SK-N-SH treated with all-trans-retinoic acid at 6 μM for 48 hours (cell line): ENCODE results near the gene PSD2.

Experiments used
- ATAC-seq: fragments of 200-7000 bp; cut with Tn5 transposase; 3 replicates; pipeline ENCODE4 v1.9.1; 2020; ENCODE audit warnings: mild to moderate bottlenecking, moderate library complexity
- ARNTL ChIP-seq: fragments of 450-650 bp; formaldehyde crosslinking; IDR thresholded peaks from 2 replicates; pipeline ENCODE4 v1.5.0; 2020; ENCODE audit warnings: low read depth, mild to moderate bottlenecking, moderate library complexity, borderline replicate concordance
- BACH2 ChIP-seq: fragments of 250-450 bp; sonication (Bioruptor Pico); IDR thresholded peaks from 2 replicates; pipeline ENCODE4 v1.9.0; 2021; ENCODE audit warnings: mild to moderate bottlenecking, borderline replicate concordance
- CREB5 ChIP-seq: fragments of 250-450 bp; sonication (Bioruptor Pico); IDR thresholded peaks from 2 replicates; pipeline ENCODE4 v1.5.1; 2020; ENCODE audit warnings: low read depth, mild to moderate bottlenecking, moderate library complexity
- CSDC2 ChIP-seq: fragments of 250-450 bp; sonication (Bioruptor Pico); IDR thresholded peaks from 2 replicates; pipeline ENCODE4 v1.5.0; 2020; ENCODE audit warnings: mild to moderate bottlenecking, moderate library complexity
- ESRRG ChIP-seq: fragments of 250-450 bp; sonication (Bioruptor Pico); IDR thresholded peaks from 2 replicates; pipeline ENCODE4 v1.6.1; 2021; ENCODE audit warnings: mild to moderate bottlenecking
- ISL1 ChIP-seq: fragments of 250-450 bp; sonication (Bioruptor Pico); IDR thresholded peaks from 2 replicates; pipeline ENCODE4 v2.1.2; 2022; ENCODE audit warnings: mild to moderate bottlenecking, moderate library complexity
- OSR1 ChIP-seq: fragments of 250-450 bp; sonication (Bioruptor Pico); IDR thresholded peaks from 2 replicates; pipeline ENCODE4 v1.8.0; 2022; ENCODE audit warnings: moderate library complexity, mild to moderate bottlenecking, inconsistent platforms
- POU6F1 ChIP-seq: fragments of 250-450 bp; sonication (Bioruptor Pico); IDR thresholded peaks from 2 replicates; pipeline ENCODE4 v1.8.0; 2021; ENCODE audit warnings: low read depth, mild to moderate bottlenecking, moderate library complexity, borderline replicate concordance
- PPARA ChIP-seq: fragments of 250-450 bp; sonication (Bioruptor Pico); IDR thresholded peaks from 2 replicates; pipeline ENCODE4 v1.5.0; 2020; ENCODE audit warnings: mild to moderate bottlenecking, borderline replicate concordance
- RARB ChIP-seq: fragments of 250-450 bp; sonication (Bioruptor Pico); IDR thresholded peaks from 2 replicates; pipeline ENCODE4 v1.8.0; 2021; ENCODE audit warnings: mild to moderate bottlenecking, moderate library complexity
- SNAI2 ChIP-seq: fragments of 250-450 bp; sonication (Bioruptor Pico); IDR thresholded peaks from 2 replicates; pipeline ENCODE4 v1.5.0; 2020; ENCODE audit warnings: mild to moderate bottlenecking, moderate library complexity
- TCF4 ChIP-seq: fragments of 250-450 bp; sonication (Bioruptor Pico); IDR thresholded peaks from 2 replicates; pipeline ENCODE4 v1.8.0; 2021; ENCODE audit warnings: mild to moderate bottlenecking, moderate library complexity, borderline replicate concordance
- TOX ChIP-seq: fragments of 250-450 bp; sonication (Bioruptor Pico); IDR thresholded peaks from 2 replicates; pipeline ENCODE4 v1.8.0; 2021; ENCODE audit warnings: mild to moderate bottlenecking, moderate library complexity, borderline replicate concordance
- TSHZ2 ChIP-seq: fragments of 250-450 bp; sonication (Bioruptor Pico); IDR thresholded peaks from 2 replicates; pipeline ENCODE4 v1.5.0; 2020; ENCODE audit warnings: mild to moderate bottlenecking, moderate library complexity
- ZC3H10 ChIP-seq: fragments of 250-450 bp; sonication (Bioruptor Pico); IDR thresholded peaks from 2 replicates; pipeline ENCODE4 v1.5.1; 2021; ENCODE audit warnings: mild to moderate bottlenecking, moderate library complexity
- ZFP3 ChIP-seq: fragments of 250-450 bp; sonication (Bioruptor Pico); IDR thresholded peaks from 2 replicates; pipeline ENCODE4 v1.5.0; 2020; ENCODE audit warnings: mild to moderate bottlenecking, moderate library complexity
- ZFP30 ChIP-seq: fragments of 450-650 bp; formaldehyde crosslinking; IDR thresholded peaks from 2 replicates; pipeline ENCODE4 v1.5.0; 2022; ENCODE audit warnings: mild to moderate bottlenecking, moderate library complexity
- ZNF565 ChIP-seq: fragments of 450-650 bp; formaldehyde crosslinking; conservative IDR thresholded peaks from 2 replicates; pipeline ENCODE4 v1.5.0; 2020; ENCODE audit warnings: low read depth, mild to moderate bottlenecking, moderate library complexity
- ZNF70 ChIP-seq: fragments of 450-650 bp; formaldehyde crosslinking; IDR thresholded peaks from 2 replicates; pipeline ENCODE4 v1.5.0; 2020; ENCODE audit warnings: mild to moderate bottlenecking, moderate library complexity
- ZNF8 ChIP-seq: fragments of 450-650 bp; formaldehyde crosslinking; IDR thresholded peaks from 2 replicates; pipeline ENCODE4 v1.5.0; 2020; ENCODE audit warnings: mild to moderate bottlenecking, moderate library complexity
- TF ChIP-seq, protein P1 (sequence below): fragments of 250-450 bp; sonication (Bioruptor Pico); IDR thresholded peaks from 2 replicates; pipeline ENCODE4 v1.5.1; 2021; ENCODE audit warnings: mild to moderate bottlenecking, moderate library complexity

The PSD2 gene

DNA sequence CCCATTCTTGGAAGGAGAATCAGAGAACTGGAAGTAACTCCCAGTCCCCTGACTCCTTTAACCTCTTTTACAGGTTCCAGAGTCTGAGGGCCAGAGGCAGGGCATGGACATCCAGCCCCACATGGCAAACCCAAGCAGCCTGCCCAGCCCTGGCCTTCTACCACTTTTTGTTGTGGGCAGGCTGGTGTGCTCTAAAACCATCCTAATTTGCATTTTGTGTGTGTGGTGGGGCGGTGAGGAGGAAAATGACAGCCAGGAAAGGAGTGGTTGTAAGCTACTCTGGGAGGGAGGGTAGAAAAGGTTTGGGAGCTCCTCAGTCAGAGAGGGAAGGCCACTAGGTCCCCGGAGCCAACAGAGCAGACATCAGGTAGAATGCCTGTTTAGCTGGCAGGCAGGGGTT lies 90.6 kb downstream of the PSD2 start:
- TF ChIP-seq ZNF565 (CRISPR knock-in tag), result no peak
- TF ChIP-seq CREB5 (CRISPR knock-in tag), result no peak
- no peak for TF ChIP-seq ZNF8 (CRISPR knock-in tag)
- TF ChIP-seq, protein P1, sequence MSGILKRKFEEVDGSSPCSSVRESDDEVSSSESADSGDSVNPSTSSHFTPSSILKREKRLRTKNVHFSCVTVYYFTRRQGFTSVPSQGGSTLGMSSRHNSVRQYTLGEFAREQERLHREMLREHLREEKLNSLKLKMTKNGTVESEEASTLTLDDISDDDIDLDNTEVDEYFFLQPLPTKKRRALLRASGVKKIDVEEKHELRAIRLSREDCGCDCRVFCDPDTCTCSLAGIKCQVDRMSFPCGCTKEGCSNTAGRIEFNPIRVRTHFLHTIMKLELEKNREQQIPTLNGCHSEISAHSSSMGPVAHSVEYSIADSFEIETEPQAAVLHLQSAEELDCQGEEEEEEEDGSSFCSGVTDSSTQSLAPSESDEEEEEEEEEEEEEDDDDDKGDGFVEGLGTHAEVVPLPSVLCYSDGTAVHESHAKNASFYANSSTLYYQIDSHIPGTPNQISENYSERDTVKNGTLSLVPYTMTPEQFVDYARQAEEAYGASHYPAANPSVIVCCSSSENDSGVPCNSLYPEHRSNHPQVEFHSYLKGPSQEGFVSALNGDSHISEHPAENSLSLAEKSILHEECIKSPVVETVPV (CRISPR knock-in tag), result no peak
- TF ChIP-seq TSHZ2 (CRISPR knock-in tag), result no peak
- no peak for TF ChIP-seq POU6F1 (CRISPR knock-in tag)
- no peak for TF ChIP-seq RARB (CRISPR knock-in tag)
- no peak for TF ChIP-seq ZNF70 (CRISPR knock-in tag)
- no peak for TF ChIP-seq ISL1 (CRISPR knock-in tag)
- TF ChIP-seq OSR1 (CRISPR knock-in tag), result no peak
- TF ChIP-seq ZFP3 (CRISPR knock-in tag), result no peak
- TF ChIP-seq CSDC2, result no peak
- TF ChIP-seq SNAI2, result no peak
- no peak for TF ChIP-seq ARNTL (CRISPR knock-in tag)
- no peak for TF ChIP-seq TOX (CRISPR knock-in tag)
- TF ChIP-seq BACH2 (CRISPR knock-in tag), result no peak
- no peak for TF ChIP-seq ESRRG (CRISPR knock-in tag)
- TF ChIP-seq, all 23 proteins: peak for 0
- ATAC-seq, result no peak

DNA sequence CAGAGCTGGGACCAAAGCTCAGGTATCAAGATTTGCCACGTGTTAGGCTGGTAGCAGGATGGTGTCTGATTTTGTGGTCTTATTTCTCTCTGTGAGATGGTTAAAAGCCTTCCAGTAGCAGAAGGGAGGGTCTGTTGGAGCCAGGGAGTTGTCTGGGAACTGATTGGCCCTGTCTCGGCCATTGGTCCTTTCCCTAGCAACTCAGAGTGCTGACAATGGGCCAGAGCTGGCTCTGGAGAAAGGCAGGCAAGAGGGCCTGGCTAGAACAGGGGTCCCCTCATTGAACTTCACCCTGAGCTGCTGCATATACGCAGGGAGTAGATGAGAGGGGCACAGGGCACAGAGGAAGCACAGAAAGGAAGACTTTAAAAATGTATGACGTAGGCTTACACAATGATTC lies 92.8 kb downstream of the PSD2 start:
- ATAC-seq, result no peak
- no peak for TF ChIP-seq ESRRG (CRISPR knock-in tag)
- no peak for TF ChIP-seq ZFP30 (CRISPR knock-in tag)
- TF ChIP-seq SNAI2, result no peak
- TF ChIP-seq ZC3H10 (CRISPR knock-in tag), result no peak
- TF ChIP-seq, protein P1 (CRISPR knock-in tag), result no peak
- no peak for TF ChIP-seq ZNF70 (CRISPR knock-in tag)
- TF ChIP-seq PPARA (CRISPR knock-in tag), result no peak
- TF ChIP-seq TCF4 (CRISPR knock-in tag), result no peak
- no peak for TF ChIP-seq TOX (CRISPR knock-in tag)
- TF ChIP-seq CSDC2, result no peak
- no peak for TF ChIP-seq OSR1 (CRISPR knock-in tag)
- TF ChIP-seq ARNTL (CRISPR knock-in tag), result no peak
- TF ChIP-seq ZNF8 (CRISPR knock-in tag), result no peak
- TF ChIP-seq POU6F1 (CRISPR knock-in tag), result no peak
